Neuronal stem cell (in vitro differentiated cells): Measurements from ENCODE around the gene NTSR1.

Experiments
- DNase-seq: peaks from one replicate; pipeline ENCODE4 v3.0.0-alpha.2; 2013; ENCODE audit warnings: low spot score
- H2AFZ ChIP-seq: one replicate; pipeline ENCODE4 v1.6.1; 2013; ENCODE audit warnings: mild to moderate bottlenecking, low read length, inconsistent platforms
- H2AK5ac ChIP-seq: 2 replicates; pipeline ENCODE4 v1.6.1; 2013; ENCODE audit warnings: low read depth, mild to moderate bottlenecking, inconsistent platforms, low read length, moderate library complexity, mixed read lengths
- H2BK120ac ChIP-seq: 2 replicates; pipeline ENCODE4 v1.6.1; 2013; ENCODE audit warnings: low read depth, mild to moderate bottlenecking, inconsistent platforms, low read length, moderate library complexity, mixed read lengths
- H2BK12ac ChIP-seq: one replicate; pipeline ENCODE4 v1.6.1; 2013; ENCODE audit warnings: low read length, inconsistent platforms
- H2BK15ac ChIP-seq: 2 replicates; pipeline ENCODE4 v1.6.1; 2013; ENCODE audit warnings: mild to moderate bottlenecking, low read length, inconsistent platforms, mixed read lengths
- H2BK5ac ChIP-seq: one replicate; pipeline ENCODE4 v1.6.1; 2013; ENCODE audit warnings: inconsistent platforms, mild to moderate bottlenecking, low read length, moderate library complexity
- H3K14ac ChIP-seq: one replicate; pipeline ENCODE4 v1.6.1; 2013; ENCODE audit warnings: low read length, inconsistent platforms
- H3K18ac ChIP-seq: 2 replicates; pipeline ENCODE4 v1.6.1; 2013; ENCODE audit warnings: low read length, inconsistent platforms
- H3K23ac ChIP-seq: 2 replicates; pipeline ENCODE4 v1.6.1; 2013; ENCODE audit warnings: low read depth, mild to moderate bottlenecking, mixed read lengths, low read length, inconsistent platforms; ENCODE audit not compliant: poor library complexity
- H3K27ac ChIP-seq: replicated peaks from 3 replicates; pipeline ENCODE4 v1.5.1; 2013; ENCODE audit warnings: low read length, inconsistent platforms
- H3K27me3 ChIP-seq, 3 experiments: 2 replicates each; pipeline ENCODE4 v1.6.1; 2013; ENCODE audit warnings: low read length in 3 of 3, mild to moderate bottlenecking in 2 of 3, inconsistent platforms in 1 of 3, low read depth in 1 of 3, mixed read lengths in 1 of 3, moderate library complexity in 1 of 3; ENCODE audit not compliant: control insufficient read depth in 3 of 3, insufficient read depth in 3 of 3
- H3K36me3 ChIP-seq, 2 donors: replicated peaks in 1 of 2; 2 replicates each; pipeline ENCODE4 v1.6.1; 2013; ENCODE audit warnings: low read length in 2 of 2; ENCODE audit not compliant: control insufficient read depth in 2 of 2, insufficient read depth in 2 of 2
- H3K4ac ChIP-seq: 2 replicates; pipeline ENCODE4 v1.6.1; 2013; ENCODE audit warnings: inconsistent platforms, mild to moderate bottlenecking, low read length, moderate library complexity
- H3K4me1 ChIP-seq, 2 donors: 1 replicate in 1 of 2; 2 replicates in 1 of 2; pipeline ENCODE4 v1.6.1; 2013; ENCODE audit warnings: low read length in 2 of 2, low read depth in 1 of 2; ENCODE audit not compliant: control insufficient read depth in 2 of 2, insufficient read depth in 1 of 2
- H3K4me2 ChIP-seq: one replicate; pipeline ENCODE4 v1.6.1; 2013; ENCODE audit warnings: mild to moderate bottlenecking, low read length, inconsistent platforms; ENCODE audit not compliant: insufficient read depth, poor library complexity, severe bottlenecking
- H3K4me3 ChIP-seq, 2 donors: 2 replicates each; pipeline ENCODE4 v1.5.1; 2013; ENCODE audit warnings: low read length in 2 of 2, mild to moderate bottlenecking in 2 of 2, inconsistent platforms in 1 of 2, moderate library complexity in 1 of 2
- H3K79me1 ChIP-seq: one replicate; pipeline ENCODE4 v1.6.1; 2013; ENCODE audit warnings: low read depth, mild to moderate bottlenecking, inconsistent platforms, low read length, moderate library complexity
- H3K9ac ChIP-seq: one replicate; pipeline ENCODE4 v1.6.1; 2013; ENCODE audit warnings: mild to moderate bottlenecking, low read depth, low read length, inconsistent platforms; ENCODE audit not compliant: poor library complexity
- H3K9me3 ChIP-seq, 2 donors: replicated peaks in 1 of 2; 2 replicates each; pipeline versions ENCODE3 to v1.6.1; 2013; ENCODE audit warnings: low read length in 2 of 2, mild to moderate bottlenecking in 2 of 2, inconsistent platforms in 1 of 2, low read depth in 1 of 2, mixed read lengths in 1 of 2, moderate library complexity in 1 of 2; ENCODE audit not compliant: control insufficient read depth in 2 of 2, insufficient read depth in 1 of 2
- H4K8ac ChIP-seq: one replicate; pipeline ENCODE4 v1.6.1; 2013; ENCODE audit warnings: low read depth, mild to moderate bottlenecking, inconsistent platforms, low read length, moderate library complexity
- H4K91ac ChIP-seq: one replicate; pipeline ENCODE4 v1.6.1; 2013; ENCODE audit warnings: low read length, low read depth, mild to moderate bottlenecking, inconsistent platforms; ENCODE audit not compliant: poor library complexity
- WGBS, 2 donors: extraction: QIAGEN DNeasy Blood & Tissue Kit; methylation state at CpG; one replicate each; pipeline ENCODE4 v1.1.7; 2013; ENCODE audit warnings: missing lambda C conversion rate in 2 of 2, mixed read lengths in 1 of 2; ENCODE audit not compliant: insufficient read length in 2 of 2, insufficient replicate concordance in 1 of 2; ENCODE audit errors: extremely low coverage in 2 of 2; 5-methylcytosine and 5-hydroxymethylcytosine counted together

NTSR1 gene

GRCh38 chr20:62809530-62810428, 101.1 kb downstream of the NTSR1 start:
- Histone ChIP-seq H3K4me1 (peaks cover 14 to 15% of the 10 kb centered on the region in 2 donors), H2AK5ac (peak overlapping the region; percentile 89), H3K9ac (no peak overlapping the region), H3K9me3 (no peaks in the 10 kb centered on the region), H3K27me3 (no peaks in the 10 kb centered on the region), H2BK12ac (no peak overlapping the region), H2BK15ac (peak overlapping the region; percentile 49), H3K18ac (no peak overlapping the region), H4K91ac (no peak overlapping the region), H2BK5ac (peak overlapping the region; percentile 82), H3K4me2 (no peak overlapping the region), H2BK120ac (peak overlapping the region; percentile 28), H4K8ac (no peak overlapping the region), H3K36me3 (peaks cover 16 to 54% of the 10 kb centered on the region in 2 donors), H3K27ac (no peak overlapping the region), H2AFZ (no peak overlapping the region), H3K14ac (peak overlapping the region; percentile 21), H3K4ac (no peak overlapping the region), H3K23ac (no peak overlapping the region), H3K79me1 (peaks cover 5% of the 10 kb centered on the region), H3K4me3 (no peak overlapping the region)
- WGBS, 2 donors: no CpG with 5 or more reads among the region's 24 CpGs
- no peak for DNase-seq

- H2AFZ ChIP-seq: no peak overlapping the region
- no peak overlapping the region for H3K4ac ChIP-seq
- no CpG with 5 or more reads among the region's 21 CpGs for WGBS, 2 donors
- H3K27ac ChIP-seq: no peak overlapping the region
- H3K14ac ChIP-seq: no peak overlapping the region
- H3K79me1 ChIP-seq: peaks cover 5% of the 10 kb centered on the region
- no peak overlapping the region for H4K91ac ChIP-seq
- no peak overlapping the region for H2BK12ac ChIP-seq
- peaks cover 16 to 54% of the 10 kb centered on the region in 2 donors for H3K36me3 ChIP-seq
- no peaks in the 10 kb centered on the region for H3K9me3 ChIP-seq
- no peak overlapping the region for H4K8ac ChIP-seq
- no peak overlapping the region for H3K23ac ChIP-seq
- H3K4me3 ChIP-seq: no peak overlapping the region
- DNase-seq: no peak
- H2BK15ac ChIP-seq: no peak overlapping the region
- no peak overlapping the region for H2BK120ac ChIP-seq
- no peak overlapping the region for H3K4me2 ChIP-seq
- H3K9ac ChIP-seq: no peak overlapping the region
- H3K4me1 ChIP-seq: peaks cover 10 to 19% of the 10 kb centered on the region in 2 donors
- no peak overlapping the region for H2AK5ac ChIP-seq
- H3K27me3 ChIP-seq: peaks cover 0 to 8% (median 1%) of the 10 kb centered on the region in 3 experiments
- no peak overlapping the region for H3K18ac ChIP-seq
- H2BK5ac ChIP-seq: no peak overlapping the region
Observed at GRCh38 chr20:62811320-62811719, 102.7 kb downstream of the NTSR1 start.

GRCh38 chr20:62811720-62812119, 103.1 kb downstream of the NTSR1 start:
- Histone ChIP-seq H2BK12ac (no peak overlapping the region), H2BK120ac (no peak overlapping the region), H3K4me2 (no peak overlapping the region), H3K27me3 (peaks cover 0 to 11% (median 3%) of the 10 kb centered on the region in 3 experiments), H3K4ac (no peak overlapping the region), H3K36me3 (peaks cover 16 to 52% of the 10 kb centered on the region in 2 donors), H2AFZ (no peak overlapping the region), H3K23ac (no peak overlapping the region), H3K18ac (no peak overlapping the region), H3K9ac (no peak overlapping the region), H4K8ac (no peak overlapping the region), H3K4me1 (peaks cover 7 to 18% of the 10 kb centered on the region in 2 donors), H3K9me3 (no peaks in the 10 kb centered on the region), H3K4me3 (no peak overlapping the region), H3K27ac (no peak overlapping the region), H2AK5ac (no peak overlapping the region), H2BK5ac (peak overlapping the region; percentile 24), H3K79me1 (peaks cover 3% of the 10 kb centered on the region), H3K14ac (no peak overlapping the region), H2BK15ac (no peak overlapping the region), H4K91ac (no peak overlapping the region)
- no CpG with 5 or more reads among the region's 10 CpGs for WGBS, 2 donors
- DNase-seq: no peak
